SK-N-SH (cell line): ENCODE data around the gene USP25. TPM values are rescaled to one million over a fixed set of nuclear protein-coding genes. Genes with fewer than 3 reads are reported as not detected.

Experiments
- CTCF ChIA-PET: fragments of 300-600, 350-600 bp; formaldehyde crosslinking; extraction: SDS; loops from one replicate; lab custom pipeline; 2021; lab: Yijun Ruan, JAX
- POLR2A ChIA-PET: fragments of 350-600 bp; sonication (Branson Sonifier 250); formaldehyde crosslinking; extraction: SDS; loops from one replicate; lab custom pipeline; 2020; ENCODE audit warnings: antibody characterized with exemption, inconsistent platforms; lab: Yijun Ruan, JAX
- DNase-seq: peaks from one replicate; pipeline ENCODE4 v3.0.0; 2012
- H2AFZ ChIP-seq: fragments of 200-600 bp; sonication (generic); 2 replicates; pipeline ENCODE4 v1.8.1; 2016; ENCODE audit warnings: antibody characterized with exemption, mild to moderate bottlenecking, low read depth
- H3F3A ChIP-seq: fragments of 200-600 bp; sonication (generic); replicated peaks from 2 replicates; pipeline ENCODE3; 2016; ENCODE audit warnings: antibody characterized with exemption, mild to moderate bottlenecking; ENCODE audit not compliant: insufficient read depth
- H3K27ac ChIP-seq, 2 experiments: fragments of 200-500 bp in 1 of 2; fragments of 200-600 bp in 1 of 2; sonication (Bioruptor generic) in 1 of 2; sonication (generic), shearing (Covaris generic) in 1 of 2; 2 replicates each; pipeline versions ENCODE4 v1.5.1 to v1.6.1; 2014 to 2016; ENCODE audit warnings: low read depth in 2 of 2, inconsistent platforms in 1 of 2, low read length in 1 of 2, mild to moderate bottlenecking in 1 of 2, mixed read lengths in 1 of 2
- H3K27me3 ChIP-seq: fragments of 200-600 bp; sonication (generic), shearing (Covaris generic); 2 replicates; pipeline ENCODE4 v1.6.1; 2016; ENCODE audit warnings: mixed run types; ENCODE audit not compliant: insufficient read depth
- H3K36me3 ChIP-seq, 2 experiments: fragments of 200-500 bp in 1 of 2; fragments of 200-600 bp in 1 of 2; sonication (Bioruptor generic) in 1 of 2; sonication (generic) in 1 of 2; replicated peaks in 1 of 2; 2 replicates each; pipeline versions ENCODE3 to v1.5.1; 2014 to 2016; ENCODE audit warnings: low read length in 1 of 2, mild to moderate bottlenecking in 1 of 2; ENCODE audit not compliant: insufficient read depth in 2 of 2, control insufficient read depth in 1 of 2
- H3K4me1 ChIP-seq, 2 experiments: fragments of 200-500 bp in 1 of 2; fragments of 200-600 bp in 1 of 2; sonication (Bioruptor generic) in 1 of 2; sonication (generic), shearing (Covaris generic) in 1 of 2; 2 replicates each; pipeline versions ENCODE4 v1.5.1 to v1.6.1; 2014 to 2016; ENCODE audit warnings: low read depth in 1 of 2, low read length in 1 of 2, mixed run types in 1 of 2; ENCODE audit not compliant: insufficient read depth in 2 of 2, control insufficient read depth in 1 of 2
- H3K4me2 ChIP-seq: fragments of 200-600 bp; sonication (generic), shearing (Covaris generic); 2 replicates; pipeline ENCODE4 v1.6.1; 2017; ENCODE audit warnings: mixed run types
- H3K4me3 ChIP-seq, 2 experiments: fragments of 200-500 bp in 1 of 2; fragments of 200-600 bp in 1 of 2; sonication (Bioruptor generic) in 1 of 2; sonication (generic), shearing (Covaris generic) in 1 of 2; 2 replicates each; pipeline versions ENCODE4 v1.5.1 to v1.8.1; 2014 to 2016; ENCODE audit warnings: low read depth in 2 of 2, inconsistent platforms in 1 of 2, low read length in 1 of 2, mild to moderate bottlenecking in 1 of 2, mixed read lengths in 1 of 2, moderate library complexity in 1 of 2
- H3K79me2 ChIP-seq: fragments of 200-600 bp; sonication (generic); 2 replicates; pipeline ENCODE4 v1.8.1; 2017; ENCODE audit warnings: mild to moderate bottlenecking; ENCODE audit not compliant: insufficient read depth
- H3K9ac ChIP-seq: fragments of 200-600 bp; sonication (generic); 2 replicates; pipeline ENCODE4 v1.6.1; 2017; ENCODE audit warnings: mixed run types
- H3K9me2 ChIP-seq: fragments of 200-600 bp; sonication (generic); 2 replicates; pipeline ENCODE4 v1.6.1; 2017; ENCODE audit warnings: mixed run types
- H3K9me3 ChIP-seq: fragments of 200-600 bp; sonication (generic); 2 replicates; pipeline ENCODE4 v1.6.1; 2017; ENCODE audit warnings: mixed run types, mild to moderate bottlenecking, moderate library complexity
- H4K20me1 ChIP-seq: fragments of 200-600 bp; sonication (generic); 2 replicates; pipeline ENCODE4 v1.6.1; 2017; ENCODE audit warnings: mild to moderate bottlenecking, mixed run types; ENCODE audit not compliant: insufficient read depth
- CHD2 ChIP-seq: fragments of 150-350 bp; IDR thresholded peaks from 2 replicates; pipeline ENCODE4 v1.6.1; 2018; ENCODE audit warnings: low read length; ENCODE audit not compliant: partially characterized antibody
- ELF1 ChIP-seq: IDR thresholded peaks from 2 replicates; pipeline ENCODE4 v1.4.0; 2012
- EP300 ChIP-seq, 2 experiments: IDR thresholded peaks; 2 replicates each; pipeline versions ENCODE4 v1.4.0 to v1.6.1; 2012; ENCODE audit warnings: borderline replicate concordance in 1 of 2, low read depth in 1 of 2, low read length in 1 of 2
- EZH2phosphoT487 ChIP-seq: fragments of 200-600 bp; sonication (generic); IDR thresholded peaks from 2 replicates; pipeline ENCODE4 v1.6.1; 2017; ENCODE audit warnings: low read depth, mixed run types, mild to moderate bottlenecking, antibody characterized with exemption, moderate library complexity, borderline replicate concordance
- FOSL2 ChIP-seq: IDR thresholded peaks from 2 replicates; pipeline ENCODE4 v1.4.0; 2012; ENCODE audit warnings: low read depth, mild to moderate bottlenecking, moderate library complexity, borderline replicate concordance
- FOXJ3 ChIP-seq: sonication (generic); formaldehyde crosslinking; IDR thresholded peaks from 2 replicates; pipeline ENCODE4 v1.5.1; 2020; ENCODE audit warnings: mild to moderate bottlenecking, missing genetic modification reagents
- FOXM1 ChIP-seq: IDR thresholded peaks from 2 replicates; pipeline ENCODE4 v1.4.0; 2012; ENCODE audit warnings: low read depth, mild to moderate bottlenecking
- GABPA ChIP-seq: IDR thresholded peaks from 2 replicates; pipeline ENCODE4 v1.4.0; 2012; ENCODE audit warnings: low read depth, mild to moderate bottlenecking
- GATA2 ChIP-seq: sonication (generic); formaldehyde crosslinking; IDR thresholded peaks from 2 replicates; pipeline ENCODE4 v1.5.0; 2020; ENCODE audit warnings: mild to moderate bottlenecking, missing genetic modification reagents
- JUND ChIP-seq: IDR thresholded peaks from 2 replicates; pipeline ENCODE4 v1.4.0; 2012
- MEF2A ChIP-seq: IDR thresholded peaks from 2 replicates; pipeline ENCODE4 v1.4.0; 2012; ENCODE audit warnings: low read depth, borderline replicate concordance
- MXI1 ChIP-seq: IDR thresholded peaks from 2 replicates; pipeline ENCODE4 v1.6.1; 2012; ENCODE audit warnings: mild to moderate bottlenecking, low read depth, low read length, improper control_type of control experiment
- NFIC ChIP-seq: IDR thresholded peaks from 2 replicates; pipeline ENCODE4 v1.4.0; 2012; ENCODE audit warnings: borderline replicate concordance
- NRF1 ChIP-seq: IDR thresholded peaks from 2 replicates; pipeline ENCODE4 v1.6.1; 2012; ENCODE audit warnings: low read depth, mild to moderate bottlenecking, low read length
- RCOR1 ChIP-seq: fragments of 150-350 bp; IDR thresholded peaks from 2 replicates; pipeline ENCODE4 v1.6.1; 2017; ENCODE audit warnings: antibody characterized with exemption, low read length
- RFX5 ChIP-seq: IDR thresholded peaks from 2 replicates; pipeline ENCODE4 v1.6.1; 2012; ENCODE audit warnings: mild to moderate bottlenecking, improper control_type of control experiment, low read length
- RXRA ChIP-seq: IDR thresholded peaks from 2 replicates; pipeline ENCODE4 v1.4.0; 2012; ENCODE audit warnings: low read depth, mild to moderate bottlenecking, borderline replicate concordance
- SIN3A ChIP-seq: IDR thresholded peaks from 2 replicates; pipeline ENCODE4 v1.6.1; 2012; ENCODE audit warnings: low read depth, mild to moderate bottlenecking, low read length, moderate library complexity, borderline replicate concordance
- SMC3 ChIP-seq: IDR thresholded peaks from 2 replicates; pipeline ENCODE4 v1.6.1; 2012; ENCODE audit warnings: low read depth, low read length, improper control_type of control experiment
- TAF1 ChIP-seq: IDR thresholded peaks from 2 replicates; pipeline ENCODE4 v1.6.1; 2012; ENCODE audit warnings: low read depth, mild to moderate bottlenecking, low read length, moderate library complexity, borderline replicate concordance
- TCF12 ChIP-seq: IDR thresholded peaks from 2 replicates; pipeline ENCODE4 v1.4.0; 2012
- TEAD4 ChIP-seq: IDR thresholded peaks from 2 replicates; pipeline ENCODE4 v1.4.0; 2012; ENCODE audit warnings: mild to moderate bottlenecking, borderline replicate concordance; ENCODE audit not compliant: insufficient read depth
- YY1 ChIP-seq: IDR thresholded peaks from 2 replicates; pipeline ENCODE4 v1.4.0; 2012; ENCODE audit warnings: low read depth, mild to moderate bottlenecking
- WGBS: methylation state at CpG from one replicate; pipeline ENCODE4 v1.1.6; 2017; ENCODE audit warnings: low lambda C conversion rate; 5-methylcytosine and 5-hydroxymethylcytosine counted together
- polyA plus RNA-seq, 3 experiments: library from polyadenylated mRNA; depleted of rRNA; stranded (reverse); fragments of >200 nt; gene quantifications; 2 replicates each; pipeline ENCODE4 v1.2.3, GENCODE V29; 2012
- TF ChIP-seq, protein P1 (sequence below): fragments of 200-600 bp; sonication (generic); IDR thresholded peaks from 2 replicates; pipeline ENCODE4 v1.6.1; 2017; ENCODE audit warnings: antibody characterized with exemption, mild to moderate bottlenecking, moderate library complexity
- TF ChIP-seq, protein P2 (sequence below): IDR thresholded peaks from 2 replicates; pipeline ENCODE4 v1.4.0; 2012; ENCODE audit warnings: low read depth
- TF ChIP-seq, protein P3 (sequence below): IDR thresholded peaks from 2 replicates; pipeline ENCODE4 v1.4.0; 2012; ENCODE audit warnings: low read depth, borderline replicate concordance
- TF ChIP-seq, protein P4 (sequence below): IDR thresholded peaks from 2 replicates; pipeline ENCODE4 v1.6.1; 2012; ENCODE audit warnings: mild to moderate bottlenecking, low read depth, low read length, moderate library complexity
- TF ChIP-seq, protein P5 (sequence below): IDR thresholded peaks from 2 replicates; pipeline ENCODE4; 2012

Gene USP25
- polyA plus RNA-seq, 1 of the 3 experiments (the other 2 are of a cell fraction), result 4.6 TPM

DNA sequence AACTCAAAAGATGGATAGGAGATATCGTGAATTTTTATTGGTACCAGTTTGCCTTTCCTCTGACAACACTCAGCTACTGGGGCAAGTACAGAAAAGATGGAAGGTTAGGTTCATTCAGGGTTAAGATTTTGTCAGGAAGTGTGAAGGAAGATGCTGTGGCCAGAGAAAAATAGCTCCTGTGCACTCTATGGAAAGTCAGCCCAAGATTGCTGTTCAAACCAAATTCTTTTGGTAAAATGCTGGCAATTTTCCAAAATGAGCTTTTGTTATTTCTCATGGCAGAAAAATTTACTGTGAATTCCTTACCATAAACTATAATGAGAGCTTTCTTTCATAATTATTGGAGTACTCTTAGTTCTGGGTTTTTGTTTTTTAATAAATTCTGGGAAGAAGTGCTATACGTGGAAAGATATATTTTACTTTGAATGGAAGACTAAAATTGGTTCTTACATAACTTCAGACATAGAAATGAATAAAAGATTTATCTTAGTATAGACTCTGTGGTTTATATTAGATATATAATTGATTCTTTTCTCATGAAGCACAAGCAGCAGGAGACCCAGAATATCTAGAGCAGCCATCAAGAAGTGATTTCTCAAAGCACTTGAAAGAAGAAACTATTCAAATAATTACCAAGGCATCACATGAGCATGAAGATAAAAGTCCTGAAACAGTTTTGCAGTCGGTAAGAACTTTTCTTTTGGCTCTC is 112.2 kb downstream of the USP25 start:
- 56% methylated on average over 3 of the region's 3 CpGs for WGBS
- Histone ChIP-seq H3K9me3 (no peaks in the 10 kb centered on the region), H3K79me2 (no peaks in the 10 kb centered on the region), H3K9me2 (no peaks in the 10 kb centered on the region), H3K36me3 (peaks cover 0 to 6% of the 10 kb centered on the region in 2 experiments), H3K27ac (peak overlapping the region; percentile 16 to 74; a peak in 3 of 4 replicates), H3F3A (peaks cover 9% of the 10 kb centered on the region), H4K20me1 (no peaks in the 10 kb centered on the region), H2AFZ (no peak overlapping the region), H3K9ac (no peak overlapping the region), H3K4me3 (no peak overlapping the region), H3K27me3 (no peaks in the 10 kb centered on the region), H3K4me2 (no peak overlapping the region), H3K4me1 (peaks cover 0 to 27% of the 10 kb centered on the region in 2 experiments; a peak in 3 of 4 replicates)
- ChIA-PET POLR2A (no interaction called here), CTCF (no interaction called here)
- no peak for DNase-seq
- TF ChIP-seq ELF1 (no peak), TEAD4 (0 out of 2 replicates have a peak, but pooled peaks have one; percentile 28), MEF2A (no peak), FOXM1 (no peak), FOSL2 (no peak), TAF1 (no peak), RFX5 (no peak), FOXJ3 (CRISPR knock-in tag) (no peak), EP300 (IDR thresholded peaks at IDR 0.05; ENCODE audit: borderline replicate concordance in 1 of 2, low read depth in 1 of 2, low read length in 1 of 2) (peak in 1 of 2 experiments; percentile 44; a peak in 1 of 4 replicates), EZH2phosphoT487 (no peak), RCOR1 (no peak), MXI1 (no peak), RXRA (0 out of 2 replicates have a peak, but pooled peaks have one; percentile 38), GATA2 (no peak), SMC3 (no peak), JUND (0 out of 2 replicates have a peak, but pooled peaks have one; percentile 18), GABPA (no peak), SIN3A (no peak), CHD2 (no peak), YY1 (no peak), TCF12 (peak; percentile 50), NRF1 (no peak), NFIC (peak; percentile 88)
- TF ChIP-seq, protein P1, sequence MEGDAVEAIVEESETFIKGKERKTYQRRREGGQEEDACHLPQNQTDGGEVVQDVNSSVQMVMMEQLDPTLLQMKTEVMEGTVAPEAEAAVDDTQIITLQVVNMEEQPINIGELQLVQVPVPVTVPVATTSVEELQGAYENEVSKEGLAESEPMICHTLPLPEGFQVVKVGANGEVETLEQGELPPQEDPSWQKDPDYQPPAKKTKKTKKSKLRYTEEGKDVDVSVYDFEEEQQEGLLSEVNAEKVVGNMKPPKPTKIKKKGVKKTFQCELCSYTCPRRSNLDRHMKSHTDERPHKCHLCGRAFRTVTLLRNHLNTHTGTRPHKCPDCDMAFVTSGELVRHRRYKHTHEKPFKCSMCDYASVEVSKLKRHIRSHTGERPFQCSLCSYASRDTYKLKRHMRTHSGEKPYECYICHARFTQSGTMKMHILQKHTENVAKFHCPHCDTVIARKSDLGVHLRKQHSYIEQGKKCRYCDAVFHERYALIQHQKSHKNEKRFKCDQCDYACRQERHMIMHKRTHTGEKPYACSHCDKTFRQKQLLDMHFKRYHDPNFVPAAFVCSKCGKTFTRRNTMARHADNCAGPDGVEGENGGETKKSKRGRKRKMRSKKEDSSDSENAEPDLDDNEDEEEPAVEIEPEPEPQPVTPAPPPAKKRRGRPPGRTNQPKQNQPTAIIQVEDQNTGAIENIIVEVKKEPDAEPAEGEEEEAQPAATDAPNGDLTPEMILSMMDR, result no peak
- TF ChIP-seq, protein P2, sequence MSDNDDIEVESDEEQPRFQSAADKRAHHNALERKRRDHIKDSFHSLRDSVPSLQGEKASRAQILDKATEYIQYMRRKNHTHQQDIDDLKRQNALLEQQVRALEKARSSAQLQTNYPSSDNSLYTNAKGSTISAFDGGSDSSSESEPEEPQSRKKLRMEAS, result no peak
- TF ChIP-seq, protein P3, sequence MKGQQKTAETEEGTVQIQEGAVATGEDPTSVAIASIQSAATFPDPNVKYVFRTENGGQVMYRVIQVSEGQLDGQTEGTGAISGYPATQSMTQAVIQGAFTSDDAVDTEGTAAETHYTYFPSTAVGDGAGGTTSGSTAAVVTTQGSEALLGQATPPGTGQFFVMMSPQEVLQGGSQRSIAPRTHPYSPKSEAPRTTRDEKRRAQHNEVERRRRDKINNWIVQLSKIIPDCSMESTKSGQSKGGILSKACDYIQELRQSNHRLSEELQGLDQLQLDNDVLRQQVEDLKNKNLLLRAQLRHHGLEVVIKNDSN, result no peak
- TF ChIP-seq, protein P4, sequence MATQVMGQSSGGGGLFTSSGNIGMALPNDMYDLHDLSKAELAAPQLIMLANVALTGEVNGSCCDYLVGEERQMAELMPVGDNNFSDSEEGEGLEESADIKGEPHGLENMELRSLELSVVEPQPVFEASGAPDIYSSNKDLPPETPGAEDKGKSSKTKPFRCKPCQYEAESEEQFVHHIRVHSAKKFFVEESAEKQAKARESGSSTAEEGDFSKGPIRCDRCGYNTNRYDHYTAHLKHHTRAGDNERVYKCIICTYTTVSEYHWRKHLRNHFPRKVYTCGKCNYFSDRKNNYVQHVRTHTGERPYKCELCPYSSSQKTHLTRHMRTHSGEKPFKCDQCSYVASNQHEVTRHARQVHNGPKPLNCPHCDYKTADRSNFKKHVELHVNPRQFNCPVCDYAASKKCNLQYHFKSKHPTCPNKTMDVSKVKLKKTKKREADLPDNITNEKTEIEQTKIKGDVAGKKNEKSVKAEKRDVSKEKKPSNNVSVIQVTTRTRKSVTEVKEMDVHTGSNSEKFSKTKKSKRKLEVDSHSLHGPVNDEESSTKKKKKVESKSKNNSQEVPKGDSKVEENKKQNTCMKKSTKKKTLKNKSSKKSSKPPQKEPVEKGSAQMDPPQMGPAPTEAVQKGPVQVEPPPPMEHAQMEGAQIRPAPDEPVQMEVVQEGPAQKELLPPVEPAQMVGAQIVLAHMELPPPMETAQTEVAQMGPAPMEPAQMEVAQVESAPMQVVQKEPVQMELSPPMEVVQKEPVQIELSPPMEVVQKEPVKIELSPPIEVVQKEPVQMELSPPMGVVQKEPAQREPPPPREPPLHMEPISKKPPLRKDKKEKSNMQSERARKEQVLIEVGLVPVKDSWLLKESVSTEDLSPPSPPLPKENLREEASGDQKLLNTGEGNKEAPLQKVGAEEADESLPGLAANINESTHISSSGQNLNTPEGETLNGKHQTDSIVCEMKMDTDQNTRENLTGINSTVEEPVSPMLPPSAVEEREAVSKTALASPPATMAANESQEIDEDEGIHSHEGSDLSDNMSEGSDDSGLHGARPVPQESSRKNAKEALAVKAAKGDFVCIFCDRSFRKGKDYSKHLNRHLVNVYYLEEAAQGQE, result no peak
- TF ChIP-seq, protein P5, sequence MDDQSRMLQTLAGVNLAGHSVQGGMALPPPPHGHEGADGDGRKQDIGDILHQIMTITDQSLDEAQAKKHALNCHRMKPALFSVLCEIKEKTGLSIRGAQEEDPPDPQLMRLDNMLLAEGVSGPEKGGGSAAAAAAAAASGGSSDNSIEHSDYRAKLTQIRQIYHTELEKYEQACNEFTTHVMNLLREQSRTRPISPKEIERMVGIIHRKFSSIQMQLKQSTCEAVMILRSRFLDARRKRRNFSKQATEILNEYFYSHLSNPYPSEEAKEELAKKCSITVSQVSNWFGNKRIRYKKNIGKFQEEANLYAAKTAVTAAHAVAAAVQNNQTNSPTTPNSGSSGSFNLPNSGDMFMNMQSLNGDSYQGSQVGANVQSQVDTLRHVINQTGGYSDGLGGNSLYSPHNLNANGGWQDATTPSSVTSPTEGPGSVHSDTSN, result 0 out of 2 replicates have a peak, but pooled peaks have one; percentile 33
